ENCODE data around the gene ANXA8. TPM values are rescaled to one million over a fixed set of nuclear protein-coding genes. Genes with fewer than 3 reads are reported as not detected.
"Not testable (repeated sequence)": the region's sequence is repeated elsewhere in the genome, so short reads cannot be mapped to it uniquely, and the experiment has no call there.

Gene ANXA8
- total and polyA plus RNA-seq, 9 donors = 0.10 to 3.1 (median 0.43) TPM; not detected in 4

GRCh38 chr10:47467458-47467857 lies 16.5 kb downstream of the ANXA8 start:
- H3K9me3 ChIP-seq (replicated peaks; ENCODE audit: control insufficient read depth, low read depth, low read length); DNase-seq; H3K4me1 ChIP-seq (ENCODE audit: control insufficient read depth, insufficient read depth, low read length); H3K36me3 ChIP-seq (ENCODE audit: control insufficient read depth, insufficient read depth, low read length); H3K27me3 ChIP-seq (ENCODE audit: control insufficient read depth, insufficient read depth, low read length); H3K27ac ChIP-seq (ENCODE audit: low read length); H3K4me3 ChIP-seq (ENCODE audit: low read length): not testable (repeated sequence)
- WGBS (ENCODE audit: insufficient coverage) = 85% methylated on average over 2 of the region's 5 CpGs

GRCh38 chr10:47465216-47465917 lies 18.5 kb downstream of the ANXA8 start:
- not testable (repeated sequence) for H3K36me3 ChIP-seq (ENCODE audit: control insufficient read depth, insufficient read depth, low read length); H3K27me3 ChIP-seq (ENCODE audit: control insufficient read depth, insufficient read depth, low read length); H3K4me1 ChIP-seq (ENCODE audit: control insufficient read depth, insufficient read depth, low read length); H3K4me3 ChIP-seq (ENCODE audit: low read length); H3K27ac ChIP-seq (ENCODE audit: low read length); H3K9me3 ChIP-seq (replicated peaks; ENCODE audit: control insufficient read depth, low read depth, low read length)
- DNase-seq = peak; percentile 72
- no CpG with 5 or more reads among the region's 14 CpGs for WGBS (ENCODE audit: insufficient coverage)

GRCh38 chr10:47462577-47463358 lies 21.1 kb downstream of the ANXA8 start:
- WGBS (ENCODE audit: insufficient coverage) = no CpG with 5 or more reads among the region's 9 CpGs
- not testable (repeated sequence) for H3K9me3 ChIP-seq (replicated peaks; ENCODE audit: control insufficient read depth, low read depth, low read length)

GRCh38 chr10:47461261-47461687 lies 22.6 kb downstream of the ANXA8 start:
- not testable (repeated sequence) for H3K27ac ChIP-seq (ENCODE audit: low read length); H3K27me3 ChIP-seq (ENCODE audit: control insufficient read depth, insufficient read depth, low read length); H3K36me3 ChIP-seq (ENCODE audit: control insufficient read depth, insufficient read depth, low read length); H3K9me3 ChIP-seq (replicated peaks; ENCODE audit: control insufficient read depth, low read depth, low read length); H3K4me1 ChIP-seq (ENCODE audit: control insufficient read depth, insufficient read depth, low read length)
- 13% methylated on average over 3 of the region's 37 CpGs for WGBS (ENCODE audit: insufficient coverage)
- DNase-seq = peak; percentile 91
- peak overlapping the region; percentile 8 for H3K4me3 ChIP-seq (ENCODE audit: low read length)

More at GRCh38 chr10:47462577-47463358, 21.1 kb downstream of the ANXA8 start:
- not testable (repeated sequence) for H3K27ac ChIP-seq (ENCODE audit: low read length); H3K36me3 ChIP-seq (ENCODE audit: control insufficient read depth, insufficient read depth, low read length); H3K4me1 ChIP-seq (ENCODE audit: control insufficient read depth, insufficient read depth, low read length); DNase-seq; H3K27me3 ChIP-seq (ENCODE audit: control insufficient read depth, insufficient read depth, low read length); H3K4me3 ChIP-seq (ENCODE audit: low read length)

GRCh38 chr10:47458466-47459154 lies 25.3 kb downstream of the ANXA8 start:
- no peak for DNase-seq
- H3K4me3 ChIP-seq (ENCODE audit: low read length) = no peak overlapping the region
- no peak overlapping the region for H3K27ac ChIP-seq (ENCODE audit: low read length)
- H3K27me3 ChIP-seq (ENCODE audit: control insufficient read depth, insufficient read depth, low read length) = no peaks in the 10 kb centered on the region
- no peaks in the 10 kb centered on the region for H3K9me3 ChIP-seq (replicated peaks; ENCODE audit: control insufficient read depth, low read depth, low read length)
- WGBS (ENCODE audit: insufficient coverage) = 78% methylated on average over 1 of the region's 4 CpGs
- H3K4me1 ChIP-seq (ENCODE audit: control insufficient read depth, insufficient read depth, low read length) = peaks cover 19% of the 10 kb centered on the region
- no peaks in the 10 kb centered on the region for H3K36me3 ChIP-seq (ENCODE audit: control insufficient read depth, insufficient read depth, low read length)

GRCh38 chr10:47457826-47458225 lies 26.1 kb downstream of the ANXA8 start:
- Histone ChIP-seq H3K27ac (ENCODE audit: low read length) (no peak overlapping the region), H3K36me3 (ENCODE audit: control insufficient read depth, insufficient read depth, low read length) (no peaks in the 10 kb centered on the region), H3K4me1 (ENCODE audit: control insufficient read depth, insufficient read depth, low read length) (peaks cover 26% of the 10 kb centered on the region), H3K4me3 (ENCODE audit: low read length) (no peak overlapping the region), H3K27me3 (ENCODE audit: control insufficient read depth, insufficient read depth, low read length) (no peaks in the 10 kb centered on the region), H3K9me3 (replicated peaks; ENCODE audit: control insufficient read depth, low read depth, low read length) (no peaks in the 10 kb centered on the region)
- DNase-seq = no peak
- WGBS (ENCODE audit: insufficient coverage) = no CpG with 5 or more reads among the region's 1 CpG

- no peak overlapping the region for H3K27ac ChIP-seq (ENCODE audit: low read length)
- WGBS (ENCODE audit: insufficient coverage) = 83% methylated on average over 1 of the region's 1 CpG
Observed at GRCh38 chr10:47457528-47457820, 26.4 kb downstream of the ANXA8 start.

GRCh38 chr10:47456794-47457527 lies 27.0 kb downstream of the ANXA8 start:
- Histone ChIP-seq H3K27ac (ENCODE audit: low read length) (no peak overlapping the region), H3K27me3 (ENCODE audit: control insufficient read depth, insufficient read depth, low read length) (no peaks in the 10 kb centered on the region), H3K4me1 (ENCODE audit: control insufficient read depth, insufficient read depth, low read length) (peaks cover 34% of the 10 kb centered on the region), H3K9me3 (replicated peaks; ENCODE audit: control insufficient read depth, low read depth, low read length) (no peaks in the 10 kb centered on the region), H3K36me3 (ENCODE audit: control insufficient read depth, insufficient read depth, low read length) (no peaks in the 10 kb centered on the region), H3K4me3 (ENCODE audit: low read length) (no peak overlapping the region)
- no peak for DNase-seq
- 76% methylated on average over 4 of the region's 6 CpGs for WGBS (ENCODE audit: insufficient coverage)

More at GRCh38 chr10:47457528-47457820, 26.4 kb downstream of the ANXA8 start:
- no peak for DNase-seq
- no peaks in the 10 kb centered on the region for H3K36me3 ChIP-seq (ENCODE audit: control insufficient read depth, insufficient read depth, low read length)
- no peaks in the 10 kb centered on the region for H3K27me3 ChIP-seq (ENCODE audit: control insufficient read depth, insufficient read depth, low read length)
- H3K4me3 ChIP-seq (ENCODE audit: low read length) = no peak overlapping the region
- peaks cover 29% of the 10 kb centered on the region for H3K4me1 ChIP-seq (ENCODE audit: control insufficient read depth, insufficient read depth, low read length)
- H3K9me3 ChIP-seq (replicated peaks; ENCODE audit: control insufficient read depth, low read depth, low read length) = no peaks in the 10 kb centered on the region

GRCh38 chr10:47456079-47456785 lies 27.7 kb downstream of the ANXA8 start:
- WGBS (ENCODE audit: insufficient coverage) = 68% methylated on average over 4 of the region's 8 CpGs
- Histone ChIP-seq H3K27ac (ENCODE audit: low read length) (no peak overlapping the region), H3K9me3 (replicated peaks; ENCODE audit: control insufficient read depth, low read depth, low read length) (no peaks in the 10 kb centered on the region), H3K36me3 (ENCODE audit: control insufficient read depth, insufficient read depth, low read length) (no peaks in the 10 kb centered on the region), H3K4me1 (ENCODE audit: control insufficient read depth, insufficient read depth, low read length) (peaks cover 37% of the 10 kb centered on the region), H3K4me3 (ENCODE audit: low read length) (no peak overlapping the region), H3K27me3 (ENCODE audit: control insufficient read depth, insufficient read depth, low read length) (no peaks in the 10 kb centered on the region)
- DNase-seq = peak; percentile 25

All from muscle of leg (tissue), 11 donors.